Psoas muscle (tissue), 8 donors: ENCODE results near the gene ASIC4. TPM values are rescaled to one million over a fixed set of nuclear protein-coding genes. Genes with fewer than 3 reads are reported as not detected.
A peak's percentile ranks its signal among the peaks of the same experiment; 100 is the strongest.

Experiments used
- ATAC-seq, 4 donors: fragments of 200-7000 bp; cut with Tn5 transposase; one replicate each; pipeline ENCODE4 v1.9.1; 2020; ENCODE audit warnings: moderate library complexity in 3 of 4, mild to moderate bottlenecking in 2 of 4
- DNase-seq, 2 donors: peaks; one replicate each; pipeline ENCODE4 v3.0.0-alpha.2; 2020
- H3K27ac ChIP-seq: fragments of 200-600 bp; one replicate; pipeline ENCODE4 v1.8.0; 2022
- H3K27me3 ChIP-seq, 3 donors: fragments of 200-600 bp in 1 of 3; one replicate each; pipeline versions ENCODE4 v1.6.1 to v1.8.0; 2013 to 2022; ENCODE audit warnings: low read length in 2 of 3, mild to moderate bottlenecking in 2 of 3, moderate library complexity in 1 of 3; ENCODE audit not compliant: insufficient read depth in 3 of 3
- H3K36me3 ChIP-seq, 2 donors: fragments of 200-600 bp in 1 of 2; one replicate each; pipeline versions ENCODE4 v1.6.1 to v1.8.0; 2013 to 2022; ENCODE audit warnings: low read depth in 1 of 2, mild to moderate bottlenecking in 1 of 2, moderate library complexity in 1 of 2; ENCODE audit not compliant: insufficient read depth in 1 of 2
- H3K4me1 ChIP-seq: fragments of 200-600 bp; one replicate; pipeline ENCODE4 v1.8.0; 2022
- H3K4me3 ChIP-seq: fragments of 200-600 bp; one replicate; pipeline ENCODE4 v1.8.0; 2022; ENCODE audit warnings: mild to moderate bottlenecking
- H3K9me3 ChIP-seq: fragments of 200-600 bp; one replicate; pipeline ENCODE4 v1.8.0; 2022
- CTCF ChIP-seq: fragments of 200-600 bp; IDR thresholded peaks from one replicate; pipeline ENCODE4 v1.8.0; 2022; ENCODE audit warnings: antibody characterized with exemption
- WGBS, 3 donors: extraction: QIAGEN DNeasy Blood & Tissue Kit; methylation state at CpG; one replicate each; pipeline versions ENCODE4 v1.1.6 to v1.1.7; 2013; 5-methylcytosine and 5-hydroxymethylcytosine counted together
- intact Hi-C, 2 donors: fragments of 100-400 bp; cut with DNase I; formaldehyde crosslinking; loops; one replicate each; pipeline versions ENCODE4 v1.11.0 to v1.14.2; 2022
- polyA plus RNA-seq, 3 donors: library from polyadenylated mRNA; stranded (reverse); fragments of 200-250 nt; gene quantifications; one replicate each; pipeline ENCODE4 v1.2.3, GENCODE V29; 2013
- total RNA-seq, 4 donors: library from RNA; stranded (reverse); fragmentation: NEBNext Ultra II Directional in 2 of 4; extraction: Animal tissue kit (Norgen Biotek cat#: 25700) in 2 of 4; gene quantifications; one replicate each; pipeline versions ENCODE4 v1.2.1 to v1.2.4, GENCODE V29; 2021 to 2023
- donor health status: healthy with polysubstance abuse.
- donor health status: DM: no; HTN: no; CAD: no; lungs with moderate emphysema.
- donor health status: Bipolar disorder and iron deficiency.
- donor health status: healthy.
- donor health status: DM: yes; HTN: yes; CAD: no.
- donor health status: DM: no; HTN: no; CAD: no.
- donor health status: DM: no; HTN: no; CAD: no.
- donor health status: DM: yes; HTN: yes; CAD: no.

The ASIC4 gene
- total and polyA plus RNA-seq, 7 donors, result 0.03 to 0.34 (median 0.26) TPM; not detected in 3

GRCh38 chr2:219576505-219577388 lies 62.5 kb downstream of the ASIC4 start:
- Histone ChIP-seq H3K27ac (no peak overlapping the region), H3K4me3 (no peak overlapping the region), H3K4me1 (no peaks in the 10 kb centered on the region), H3K27me3 (no peaks in the 10 kb centered on the region), H3K36me3 (no peaks in the 10 kb centered on the region), H3K9me3 (no peaks in the 10 kb centered on the region)
- intact Hi-C loops, result no loop called here
- no peak for TF ChIP-seq CTCF
- DNase-seq (no peak), ATAC-seq (no peak)
- 48 to 56% (median 51%) methylated on average over 15 of the region's 15 CpGs for WGBS, 3 donors

- TF ChIP-seq CTCF, result no peak
- Histone ChIP-seq H3K36me3 (no peaks in the 10 kb centered on the region), H3K9me3 (no peaks in the 10 kb centered on the region), H3K4me1 (no peaks in the 10 kb centered on the region), H3K27ac (no peak overlapping the region), H3K27me3 (no peaks in the 10 kb centered on the region), H3K4me3 (no peak overlapping the region)
- 56 to 70% (median 64%) methylated on average over 8 of the region's 8 CpGs for WGBS, 3 donors
- ATAC-seq (peak; percentile 61 to 81 (median 72)), DNase-seq (no peak)
- intact Hi-C loops, result no loop called here
Observed at GRCh38 chr2:219578811-219579613, 64.7 kb downstream of the ASIC4 start.

GRCh38 chr2:219581346-219581745 lies 67.1 kb downstream of the ASIC4 start:
- Histone ChIP-seq H3K27ac (no peak overlapping the region), H3K36me3 (no peaks in the 10 kb centered on the region), H3K4me3 (no peak overlapping the region), H3K4me1 (no peaks in the 10 kb centered on the region), H3K27me3 (no peaks in the 10 kb centered on the region), H3K9me3 (no peaks in the 10 kb centered on the region)
- intact Hi-C loops, result no loop called here
- ATAC-seq (no peak), DNase-seq (no peak)
- no peak for TF ChIP-seq CTCF
- WGBS, 3 donors, result 70 to 76% (median 71%) methylated on average over 2 of the region's 2 CpGs

Other genes with a start within 250 kb of the ASIC4 start
- gene DNAJB2, start 235.1 kb upstream of the ASIC4 start, total RNA-seq, result 100 to 1,000 TPM in 3 of 4 donors, 10 to 100 TPM in 1; 93.1 to 173 (median 117) TPM
- gene DNAJB2, start 235.1 kb upstream of the ASIC4 start, polyA plus RNA-seq, result 100 to 1,000 TPM in 2 of 3 donors, 10 to 100 TPM in 1; 99.6 to 204 (median 100) TPM
- 1 to 10 TPM in 1 of 4 donors, under 1 TPM in 1, not detected in 2; 0.91 to 1.1 TPM for gene PTPRN, start 205.1 kb upstream of the ASIC4 start, total RNA-seq
- gene PTPRN, start 205.1 kb upstream of the ASIC4 start, polyA plus RNA-seq, result under 1 TPM; 0.03 to 0.17 (median 0.04) TPM
- gene RESP18, start 181.7 kb upstream of the ASIC4 start, total RNA-seq, result not detected
- not detected for gene RESP18, start 181.7 kb upstream of the ASIC4 start, polyA plus RNA-seq
- gene DNPEP, start 126.6 kb upstream of the ASIC4 start, total RNA-seq, result 10 to 100 TPM; 60.9 to 88.3 (median 63.9) TPM
- gene DNPEP, start 126.6 kb upstream of the ASIC4 start, polyA plus RNA-seq, result 10 to 100 TPM; 46.7 to 93.1 (median 68.7) TPM
- gene DES, start 96.1 kb upstream of the ASIC4 start, total RNA-seq, result over 10,000 TPM; 12,653 to 14,820 (median 13,821) TPM
- over 10,000 TPM in 2 of 3 donors, 1,000 to 10,000 TPM in 1; 8,143 to 13,925 (median 13,727) TPM for gene DES, start 96.1 kb upstream of the ASIC4 start, polyA plus RNA-seq
- gene SPEG, start 79.6 kb upstream of the ASIC4 start, total RNA-seq, result 100 to 1,000 TPM; 239 to 419 (median 304) TPM
- 100 to 1,000 TPM in 2 of 3 donors, 10 to 100 TPM in 1; 34.8 to 190 (median 133) TPM for gene SPEG, start 79.6 kb upstream of the ASIC4 start, polyA plus RNA-seq
- gene GMPPA, start 15.6 kb upstream of the ASIC4 start, total RNA-seq, result 10 to 100 TPM; 14.4 to 23.4 (median 18.2) TPM
- gene GMPPA, start 15.6 kb upstream of the ASIC4 start, polyA plus RNA-seq, result 10 to 100 TPM; 20.0 to 33.8 (median 26.9) TPM
- gene CHPF, start 29.3 kb downstream of the ASIC4 start, total RNA-seq, result 10 to 100 TPM; 11.9 to 14.2 (median 13.1) TPM
- 10 to 100 TPM in 1 of 3 donors, 1 to 10 TPM in 2; 8.4 to 13.0 (median 9.0) TPM for gene CHPF, start 29.3 kb downstream of the ASIC4 start, polyA plus RNA-seq
- 1 to 10 TPM in 3 of 4 donors, under 1 TPM in 1; 0.88 to 3.1 (median 2.0) TPM for gene TMEM198, start 29.5 kb downstream of the ASIC4 start, total RNA-seq
- 1 to 10 TPM in 2 of 3 donors, under 1 TPM in 1; 0.61 to 3.7 (median 2.3) TPM for gene TMEM198, start 29.5 kb downstream of the ASIC4 start, polyA plus RNA-seq
- 100 to 1,000 TPM in 1 of 4 donors, 10 to 100 TPM in 3; 38.7 to 134 (median 68.0) TPM for gene OBSL1, start 57.1 kb downstream of the ASIC4 start, total RNA-seq
- gene OBSL1, start 57.1 kb downstream of the ASIC4 start, polyA plus RNA-seq, result 10 to 100 TPM; 10.3 to 35.9 (median 22.1) TPM
- gene INHA, start 57.8 kb downstream of the ASIC4 start, total RNA-seq, result under 1 TPM in 2 of 4 donors, not detected in 2; 0.23 to 0.36 TPM
- 1 to 10 TPM in 1 of 3 donors, under 1 TPM in 2; 0.10 to 1.2 (median 0.18) TPM for gene INHA, start 57.8 kb downstream of the ASIC4 start, polyA plus RNA-seq
- gene STK11IP, start 83.4 kb downstream of the ASIC4 start, total RNA-seq, result 10 to 100 TPM in 2 of 4 donors, 1 to 10 TPM in 2; 5.5 to 12.8 (median 10.3) TPM
- gene STK11IP, start 83.4 kb downstream of the ASIC4 start, polyA plus RNA-seq, result 10 to 100 TPM in 1 of 3 donors, 1 to 10 TPM in 2; 6.5 to 13.3 (median 8.6) TPM
- gene SLC4A3, start 113.1 kb downstream of the ASIC4 start, total RNA-seq, result 1 to 10 TPM in 1 of 4 donors, under 1 TPM in 3; 0.50 to 1.4 (median 0.78) TPM
- gene SLC4A3, start 113.1 kb downstream of the ASIC4 start, polyA plus RNA-seq, result under 1 TPM; 0.40 to 0.60 (median 0.48) TPM